ENCODE data around the gene CLEC11A.
"Not testable (repeated sequence)": the region's sequence is repeated elsewhere in the genome, so short reads cannot be mapped to it uniquely, and the experiment has no call there.

The CLEC11A gene

GRCh38 chr19:50759886-50760285, 36.7 kb downstream of the CLEC11A start:
- no peaks in the 10 kb centered on the region for H4K20me1 ChIP-seq (ENCODE audit: control insufficient read depth, insufficient read depth, low read depth, low read length)
- H3K27ac ChIP-seq (ENCODE audit: low read depth, low read length): no peak overlapping the region
- 0 out of 2 replicates have a peak, but pooled peaks cover 3% of the 10 kb centered on the region for H3K27me3 ChIP-seq (ENCODE audit: control insufficient read depth, low read length)
- H3K36me3 ChIP-seq (ENCODE audit: control insufficient read depth, low read length): no peaks in the 10 kb centered on the region
- H3K79me2 ChIP-seq (ENCODE audit: control insufficient read depth, low read length): no peaks in the 10 kb centered on the region
- no peak for TF ChIP-seq EZH2phosphoT487 (IDR thresholded peaks at IDR 0.05; ENCODE audit: borderline replicate concordance, low read length)
- TF ChIP-seq, protein P1, sequence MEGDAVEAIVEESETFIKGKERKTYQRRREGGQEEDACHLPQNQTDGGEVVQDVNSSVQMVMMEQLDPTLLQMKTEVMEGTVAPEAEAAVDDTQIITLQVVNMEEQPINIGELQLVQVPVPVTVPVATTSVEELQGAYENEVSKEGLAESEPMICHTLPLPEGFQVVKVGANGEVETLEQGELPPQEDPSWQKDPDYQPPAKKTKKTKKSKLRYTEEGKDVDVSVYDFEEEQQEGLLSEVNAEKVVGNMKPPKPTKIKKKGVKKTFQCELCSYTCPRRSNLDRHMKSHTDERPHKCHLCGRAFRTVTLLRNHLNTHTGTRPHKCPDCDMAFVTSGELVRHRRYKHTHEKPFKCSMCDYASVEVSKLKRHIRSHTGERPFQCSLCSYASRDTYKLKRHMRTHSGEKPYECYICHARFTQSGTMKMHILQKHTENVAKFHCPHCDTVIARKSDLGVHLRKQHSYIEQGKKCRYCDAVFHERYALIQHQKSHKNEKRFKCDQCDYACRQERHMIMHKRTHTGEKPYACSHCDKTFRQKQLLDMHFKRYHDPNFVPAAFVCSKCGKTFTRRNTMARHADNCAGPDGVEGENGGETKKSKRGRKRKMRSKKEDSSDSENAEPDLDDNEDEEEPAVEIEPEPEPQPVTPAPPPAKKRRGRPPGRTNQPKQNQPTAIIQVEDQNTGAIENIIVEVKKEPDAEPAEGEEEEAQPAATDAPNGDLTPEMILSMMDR (IDR thresholded peaks at IDR 0.05; ENCODE audit: low read depth, low read length, poor library complexity, severe bottlenecking): no peak
- H3K9me3 ChIP-seq (ENCODE audit: control insufficient read depth, insufficient read depth, low read length): no peaks in the 10 kb centered on the region
- H3K4me1 ChIP-seq (ENCODE audit: control insufficient read depth, low read length): no peaks in the 10 kb centered on the region
- no peak overlapping the region for H3K4me3 ChIP-seq (ENCODE audit: low read length)
- H3K4me2 ChIP-seq (ENCODE audit: low read length): no peak overlapping the region
- H3F3A ChIP-seq (ENCODE audit: control insufficient read depth, insufficient read depth): no peaks in the 10 kb centered on the region
- no peaks in the 10 kb centered on the region for H3K9me2 ChIP-seq (replicated peaks; ENCODE audit: control insufficient read depth, low read length)

DNA sequence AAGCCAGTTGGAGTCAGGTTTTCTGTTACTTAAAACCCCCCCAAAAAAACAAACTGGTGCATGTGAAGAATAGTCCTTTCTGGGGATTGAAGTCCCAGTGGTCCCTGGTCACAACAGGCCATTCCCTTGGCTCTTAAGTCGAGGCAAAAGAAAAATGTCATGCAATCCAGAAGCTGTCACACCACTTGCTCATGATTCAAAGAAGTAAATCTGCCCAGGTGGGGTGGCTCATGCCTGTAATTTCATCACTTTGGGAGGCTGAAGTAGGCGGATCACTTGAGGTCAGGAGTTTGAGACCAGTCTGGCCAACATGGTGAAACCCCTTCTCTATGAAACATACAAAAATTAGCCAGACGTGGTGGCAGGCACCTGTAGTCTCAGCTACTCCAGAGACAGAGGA, 38.3 kb downstream of the CLEC11A start:
- not testable (repeated sequence) for H3K4me3 ChIP-seq (ENCODE audit: low read length); H3K9me3 ChIP-seq (ENCODE audit: control insufficient read depth, insufficient read depth, low read length); H3K27me3 ChIP-seq (ENCODE audit: control insufficient read depth, low read length); H3F3A ChIP-seq (ENCODE audit: control insufficient read depth, insufficient read depth); H3K4me1 ChIP-seq (ENCODE audit: control insufficient read depth, low read length); H3K36me3 ChIP-seq (ENCODE audit: control insufficient read depth, low read length); H4K20me1 ChIP-seq (ENCODE audit: control insufficient read depth, insufficient read depth, low read depth, low read length); H3K4me2 ChIP-seq (ENCODE audit: low read length); H3K79me2 ChIP-seq (ENCODE audit: control insufficient read depth, low read length); H3K9me2 ChIP-seq (replicated peaks; ENCODE audit: control insufficient read depth, low read length); H3K27ac ChIP-seq (ENCODE audit: low read depth, low read length)

DNA sequence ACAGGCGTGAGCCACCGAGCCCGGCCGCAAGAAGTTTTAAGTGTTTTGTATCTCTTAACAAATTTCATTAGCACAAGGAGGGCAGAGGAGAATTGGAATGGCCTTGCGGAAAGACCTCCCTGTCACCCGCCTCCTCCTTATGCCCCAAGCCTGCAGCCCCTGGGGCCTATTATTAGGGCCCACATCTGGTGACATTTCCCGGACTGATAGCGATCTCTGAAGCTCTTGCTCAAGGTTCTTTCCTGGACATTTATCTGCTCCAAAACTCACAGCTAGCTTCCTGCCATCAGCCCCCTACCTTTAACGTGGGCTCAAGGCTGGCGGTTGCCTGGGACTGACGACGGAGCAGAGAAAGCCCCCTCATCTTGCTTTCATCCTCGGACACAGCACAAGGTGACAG, 40.4 kb downstream of the CLEC11A start:
- H4K20me1 ChIP-seq (ENCODE audit: control insufficient read depth, insufficient read depth, low read depth, low read length); H3K4me3 ChIP-seq (ENCODE audit: low read length); H3K79me2 ChIP-seq (ENCODE audit: control insufficient read depth, low read length); H3K36me3 ChIP-seq (ENCODE audit: control insufficient read depth, low read length); H3K4me2 ChIP-seq (ENCODE audit: low read length); H3K27me3 ChIP-seq (ENCODE audit: control insufficient read depth, low read length); H3K4me1 ChIP-seq (ENCODE audit: control insufficient read depth, low read length); H3K27ac ChIP-seq (ENCODE audit: low read depth, low read length); H3F3A ChIP-seq (ENCODE audit: control insufficient read depth, insufficient read depth); H3K9me3 ChIP-seq (ENCODE audit: control insufficient read depth, insufficient read depth, low read length); H3K9me2 ChIP-seq (replicated peaks; ENCODE audit: control insufficient read depth, low read length): not testable (repeated sequence)

GRCh38 chr19:50764409-50764808, 41.2 kb downstream of the CLEC11A start:
- Histone ChIP-seq H3K4me2 (ENCODE audit: low read length) (no peak overlapping the region), H3K9me2 (replicated peaks; ENCODE audit: control insufficient read depth, low read length) (no peaks in the 10 kb centered on the region), H3K27ac (ENCODE audit: low read depth, low read length) (no peak overlapping the region), H3K27me3 (ENCODE audit: control insufficient read depth, low read length) (no peaks in the 10 kb centered on the region), H3K36me3 (ENCODE audit: control insufficient read depth, low read length) (no peaks in the 10 kb centered on the region), H3F3A (ENCODE audit: control insufficient read depth, insufficient read depth) (no peaks in the 10 kb centered on the region), H3K79me2 (ENCODE audit: control insufficient read depth, low read length) (no peaks in the 10 kb centered on the region), H3K4me1 (ENCODE audit: control insufficient read depth, low read length) (no peaks in the 10 kb centered on the region), H3K4me3 (ENCODE audit: low read length) (no peak overlapping the region), H3K9me3 (ENCODE audit: control insufficient read depth, insufficient read depth, low read length) (no peaks in the 10 kb centered on the region), H4K20me1 (ENCODE audit: control insufficient read depth, insufficient read depth, low read depth, low read length) (no peaks in the 10 kb centered on the region)
- TF ChIP-seq, protein P1 (IDR thresholded peaks at IDR 0.05; ENCODE audit: low read depth, low read length, poor library complexity, severe bottlenecking): no peak
- no peak for TF ChIP-seq EZH2phosphoT487 (IDR thresholded peaks at IDR 0.05; ENCODE audit: borderline replicate concordance, low read length)

- not testable (repeated sequence) for H3K4me3 ChIP-seq (ENCODE audit: low read length); H3K36me3 ChIP-seq (ENCODE audit: control insufficient read depth, low read length); H4K20me1 ChIP-seq (ENCODE audit: control insufficient read depth, insufficient read depth, low read depth, low read length); H3K27me3 ChIP-seq (ENCODE audit: control insufficient read depth, low read length); H3K79me2 ChIP-seq (ENCODE audit: control insufficient read depth, low read length); H3K9me2 ChIP-seq (replicated peaks; ENCODE audit: control insufficient read depth, low read length); H3F3A ChIP-seq (ENCODE audit: control insufficient read depth, insufficient read depth); H3K27ac ChIP-seq (ENCODE audit: low read depth, low read length); H3K9me3 ChIP-seq (ENCODE audit: control insufficient read depth, insufficient read depth, low read length); H3K4me2 ChIP-seq (ENCODE audit: low read length); H3K4me1 ChIP-seq (ENCODE audit: control insufficient read depth, low read length)
Measured at GRCh38 chr19:50766746-50767145, 43.6 kb downstream of the CLEC11A start.

DNA sequence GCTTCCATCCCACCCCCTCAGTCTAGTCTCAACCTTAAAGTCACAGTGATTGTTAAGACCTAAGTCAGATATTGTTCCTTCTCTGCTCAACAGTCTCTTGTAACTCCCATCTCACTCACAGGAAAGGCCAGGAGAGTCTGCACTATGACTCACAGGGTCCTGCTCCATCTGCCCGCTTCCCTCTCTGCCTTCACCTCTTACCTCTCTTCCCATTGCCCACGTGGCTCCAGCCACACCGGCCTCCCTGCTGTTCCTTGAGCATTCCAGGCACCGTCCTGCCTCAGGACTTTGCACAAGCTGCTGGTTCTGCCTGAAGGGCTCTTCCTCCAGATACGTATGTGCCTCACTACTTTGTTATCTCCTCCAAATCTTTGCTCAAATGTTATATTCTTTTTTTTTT, 44.1 kb downstream of the CLEC11A start:
- H3K4me1 ChIP-seq (ENCODE audit: control insufficient read depth, low read length); H3K79me2 ChIP-seq (ENCODE audit: control insufficient read depth, low read length); H3K9me2 ChIP-seq (replicated peaks; ENCODE audit: control insufficient read depth, low read length); H3K4me2 ChIP-seq (ENCODE audit: low read length); H3K36me3 ChIP-seq (ENCODE audit: control insufficient read depth, low read length); H3K27me3 ChIP-seq (ENCODE audit: control insufficient read depth, low read length); H3K27ac ChIP-seq (ENCODE audit: low read depth, low read length); H4K20me1 ChIP-seq (ENCODE audit: control insufficient read depth, insufficient read depth, low read depth, low read length); H3K9me3 ChIP-seq (ENCODE audit: control insufficient read depth, insufficient read depth, low read length); H3K4me3 ChIP-seq (ENCODE audit: low read length); H3F3A ChIP-seq (ENCODE audit: control insufficient read depth, insufficient read depth): not testable (repeated sequence)
